GM12891 (cell line): ENCODE results near the gene NXNL2.

ENCODE experiments used
- POLR2A ChIP-seq: IDR thresholded peaks from 2 replicates; pipeline ENCODE4 v1.6.1; 2011; ENCODE audit warnings: low read depth, low read length, control low read depth
- POLR2AphosphoS5 ChIP-seq: IDR thresholded peaks from 2 replicates; pipeline ENCODE4 v1.6.1; 2011; ENCODE audit warnings: low read depth, low read length, control low read depth
- TAF1 ChIP-seq: IDR thresholded peaks from 2 replicates; pipeline ENCODE4 v1.6.1; 2011; ENCODE audit warnings: low read depth, low read length, control low read depth

DNA sequence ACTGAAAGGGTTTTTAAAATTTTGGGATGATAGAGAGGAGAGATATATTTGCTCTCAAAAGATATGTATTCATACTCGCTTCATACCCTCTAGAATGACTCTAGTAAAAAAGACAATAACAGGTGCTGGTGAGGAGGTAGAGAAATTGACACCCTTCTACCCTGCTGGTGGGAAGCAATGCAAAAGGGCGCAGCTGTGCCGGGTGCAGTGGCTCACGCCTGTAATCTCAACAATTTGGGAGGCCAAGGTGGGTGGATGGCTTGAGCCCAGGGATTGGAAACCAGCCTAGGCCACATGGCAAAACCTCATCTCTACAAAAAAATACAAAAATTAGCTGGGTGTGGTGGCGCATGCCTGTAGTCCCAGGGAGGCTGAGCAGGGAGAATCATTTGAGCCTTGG lies 33.9 kb upstream of the NXNL2 start:
- TF ChIP-seq POLR2A (no peak), TAF1 (no peak), POLR2AphosphoS5 (no peak)
